KOPT-K1 (cell line): ENCODE data around the gene PLSCR4.
"Not testable (repeated sequence)": the region's sequence is repeated elsewhere in the genome, so short reads cannot be mapped to it uniquely, and the experiment has no call there.

Experiments used
- H3K27ac ChIP-seq: fragments of 200-600 bp; sonication (generic); 2 replicates; pipeline ENCODE4 v1.5.1; 2016; ENCODE audit warnings: antibody characterized with exemption, mild to moderate bottlenecking, low read depth, low read length; ENCODE audit not compliant: poor library complexity, severe bottlenecking
- H3K36me3 ChIP-seq: fragments of 200-600 bp; sonication (generic); 2 replicates; pipeline ENCODE4 v1.5.1; 2017; ENCODE audit warnings: antibody characterized with exemption, mild to moderate bottlenecking, low read length, moderate library complexity; ENCODE audit not compliant: insufficient read depth
- H3K9me3 ChIP-seq: fragments of 200-600 bp; sonication (generic); 2 replicates; pipeline ENCODE4 v1.5.1; 2017; ENCODE audit warnings: antibody characterized with exemption, low read length, mild to moderate bottlenecking; ENCODE audit not compliant: insufficient read depth, poor library complexity, severe bottlenecking

Gene PLSCR4

DNA sequence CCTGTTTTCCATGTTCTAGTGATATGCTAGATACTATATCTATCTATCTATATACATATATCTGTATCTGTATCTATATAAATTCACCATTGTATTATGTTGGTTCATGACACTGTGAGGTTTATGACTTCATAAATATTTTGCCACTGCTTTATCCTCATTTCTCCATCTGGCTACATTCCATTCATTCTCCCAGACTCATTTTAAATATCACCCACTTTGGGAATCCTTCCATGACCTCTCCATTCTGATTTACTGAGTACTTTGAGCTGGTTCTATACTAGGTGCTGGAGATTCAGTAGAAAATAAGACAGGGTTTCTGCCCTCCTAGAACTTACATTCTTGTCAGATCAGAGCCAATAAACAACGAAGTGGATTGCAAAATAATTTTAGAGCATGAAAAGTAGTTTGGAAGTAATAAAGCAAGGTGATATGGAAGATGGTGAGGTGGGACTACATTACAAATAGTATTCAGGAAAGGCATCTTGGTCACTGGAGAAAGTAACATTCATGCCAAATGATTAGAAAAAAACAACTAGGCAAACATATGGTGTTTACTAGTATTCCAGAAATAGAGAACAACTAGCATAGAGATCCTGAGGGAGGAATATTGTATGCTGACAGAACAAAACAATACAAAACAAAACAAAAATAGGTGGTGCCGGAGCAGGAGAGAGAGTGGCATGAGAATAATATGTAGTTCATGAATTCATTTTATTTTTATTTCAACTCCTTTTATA lies 11.6 kb upstream of the PLSCR4 start:
- H3K9me3 ChIP-seq, result no peaks in the 10 kb centered on the region

GRCh38 chr3:146259880-146260589 lies 9.1 kb upstream of the PLSCR4 start:
- H3K27ac ChIP-seq, result no peak overlapping the region
- H3K9me3 ChIP-seq, result no peaks in the 10 kb centered on the region
- H3K36me3 ChIP-seq, result no peaks in the 10 kb centered on the region

More for the DNA sequence above, 11.6 kb upstream of the PLSCR4 start:
- H3K27ac ChIP-seq, result no peak overlapping the region
- H3K36me3 ChIP-seq, result no peaks in the 10 kb centered on the region

DNA sequence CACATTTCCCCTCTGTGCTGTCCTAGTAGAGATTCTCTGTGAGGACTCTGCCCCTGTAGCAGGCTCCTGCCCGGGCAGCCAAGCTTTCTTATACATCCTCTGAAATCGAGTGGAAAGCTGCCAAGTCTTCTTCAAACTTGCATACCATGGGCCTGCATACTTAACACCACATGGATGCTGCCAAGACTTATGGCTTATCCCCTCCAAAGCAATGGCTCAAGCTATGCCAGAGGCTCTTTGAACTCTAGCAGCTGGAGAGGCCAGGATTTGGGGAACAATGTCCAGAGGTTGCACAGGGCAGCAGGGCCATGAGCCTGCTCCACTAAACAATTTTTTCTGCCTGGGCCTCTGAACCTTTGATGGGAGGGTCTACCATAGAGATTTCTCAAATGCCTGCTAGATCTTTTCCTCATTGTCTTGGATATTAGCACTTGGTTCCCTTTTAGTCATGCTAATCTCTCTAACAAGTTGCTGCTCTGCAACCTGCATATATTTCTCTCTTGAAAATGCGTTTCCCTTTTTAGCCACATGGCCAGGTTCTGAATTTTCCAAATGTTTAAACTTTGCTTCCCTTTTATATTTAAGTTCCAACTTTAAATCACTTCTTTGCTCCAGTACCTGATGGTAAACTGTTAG lies 6.1 kb upstream of the PLSCR4 start:
- no peak overlapping the region for H3K27ac ChIP-seq
- no peaks in the 10 kb centered on the region for H3K9me3 ChIP-seq
- no peaks in the 10 kb centered on the region for H3K36me3 ChIP-seq

DNA sequence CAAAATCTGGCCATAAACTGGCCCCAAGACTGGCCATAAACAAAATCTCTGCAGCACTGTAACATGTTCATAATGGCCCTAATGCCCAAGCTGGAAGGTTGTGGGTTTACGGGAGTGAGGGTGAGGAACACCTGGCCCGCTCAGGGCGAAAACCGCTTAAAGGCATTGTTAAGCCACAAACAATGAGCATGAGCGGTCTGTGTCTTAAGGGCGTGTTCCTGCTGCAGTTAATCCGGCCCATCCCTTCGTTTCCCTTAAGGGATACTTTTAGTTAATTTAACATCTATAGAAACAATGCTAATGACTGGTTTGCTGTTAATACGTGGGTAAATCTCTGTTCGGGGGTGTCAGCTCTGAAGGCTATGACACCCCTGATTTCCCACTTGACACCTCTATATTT lies 1.5 kb upstream of the PLSCR4 start:
- H3K27ac ChIP-seq, H3K9me3 ChIP-seq, H3K36me3 ChIP-seq: not testable (repeated sequence)

GRCh38 chr3:146249921-146250320 lies 984 bp downstream of the PLSCR4 start:
- H3K9me3 ChIP-seq, result no peaks in the 10 kb centered on the region
- H3K36me3 ChIP-seq, result no peaks in the 10 kb centered on the region
- H3K27ac ChIP-seq, result no peak overlapping the region

- H3K9me3 ChIP-seq, result no peaks in the 10 kb centered on the region
- H3K27ac ChIP-seq, result no peak overlapping the region
These were observed 3.0 kb downstream of the PLSCR4 start for GRCh38 chr3:146247911-146248310.

DNA sequence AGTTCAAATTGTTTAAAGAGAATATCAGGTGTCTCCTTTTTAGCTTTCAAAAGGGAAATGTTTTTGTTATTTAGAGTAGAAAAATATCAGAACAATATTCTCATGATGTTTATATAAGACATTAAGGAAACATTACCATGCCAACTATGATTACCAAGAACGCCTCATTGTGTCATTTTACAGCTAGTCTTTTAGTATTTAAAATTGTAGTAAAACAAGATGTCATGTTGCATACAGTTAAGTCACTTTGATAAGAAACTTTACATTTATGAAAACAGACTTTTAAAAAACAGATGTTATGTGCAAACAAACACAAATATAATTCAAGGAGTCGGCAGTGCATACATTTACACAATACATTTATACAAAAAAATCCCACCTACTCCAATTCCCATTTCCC lies 4.4 kb downstream of the PLSCR4 start:
- no peaks in the 10 kb centered on the region for H3K36me3 ChIP-seq
- no peak overlapping the region for H3K27ac ChIP-seq
- H3K9me3 ChIP-seq, result no peaks in the 10 kb centered on the region

More at GRCh38 chr3:146247911-146248310, 3.0 kb downstream of the PLSCR4 start:
- H3K36me3 ChIP-seq, result no peaks in the 10 kb centered on the region

DNA sequence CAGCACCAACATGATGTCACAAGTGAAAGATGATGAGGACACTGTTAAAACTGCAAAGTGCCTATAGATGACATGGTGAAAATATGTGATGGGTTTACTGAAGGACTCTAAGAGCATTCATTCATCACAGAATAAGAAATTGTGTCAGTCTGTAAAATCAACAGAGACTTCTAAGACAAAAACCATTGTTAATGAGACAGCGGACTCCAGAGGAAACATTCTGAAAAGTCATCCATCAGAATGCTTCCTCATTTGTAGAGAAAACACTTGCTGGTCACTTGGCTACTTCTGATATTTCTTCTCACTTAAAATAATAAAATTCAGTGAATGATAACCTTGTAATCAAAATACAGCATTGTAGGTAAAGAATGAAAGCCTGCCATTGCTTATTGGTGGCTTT lies 7.3 kb downstream of the PLSCR4 start:
- H3K9me3 ChIP-seq, result no peaks in the 10 kb centered on the region
- no peak overlapping the region for H3K27ac ChIP-seq
- H3K36me3 ChIP-seq, result no peaks in the 10 kb centered on the region

- Histone ChIP-seq H3K9me3 (no peaks in the 10 kb centered on the region), H3K27ac (no peak overlapping the region), H3K36me3 (no peaks in the 10 kb centered on the region)
These were observed 9.2 kb downstream of the PLSCR4 start for GRCh38 chr3:146241523-146242240.

GRCh38 chr3:146233487-146233886 lies 17.4 kb downstream of the PLSCR4 start:
- H3K9me3 ChIP-seq, result no peaks in the 10 kb centered on the region
- H3K27ac ChIP-seq, result no peak overlapping the region
- H3K36me3 ChIP-seq, result no peaks in the 10 kb centered on the region

GRCh38 chr3:146227486-146227885 lies 23.4 kb downstream of the PLSCR4 start:
- Histone ChIP-seq H3K27ac (no peak overlapping the region), H3K36me3 (no peaks in the 10 kb centered on the region), H3K9me3 (no peaks in the 10 kb centered on the region)

GRCh38 chr3:146226881-146227280 lies 24.0 kb downstream of the PLSCR4 start:
- no peaks in the 10 kb centered on the region for H3K9me3 ChIP-seq
- no peaks in the 10 kb centered on the region for H3K36me3 ChIP-seq
- no peak overlapping the region for H3K27ac ChIP-seq

DNA sequence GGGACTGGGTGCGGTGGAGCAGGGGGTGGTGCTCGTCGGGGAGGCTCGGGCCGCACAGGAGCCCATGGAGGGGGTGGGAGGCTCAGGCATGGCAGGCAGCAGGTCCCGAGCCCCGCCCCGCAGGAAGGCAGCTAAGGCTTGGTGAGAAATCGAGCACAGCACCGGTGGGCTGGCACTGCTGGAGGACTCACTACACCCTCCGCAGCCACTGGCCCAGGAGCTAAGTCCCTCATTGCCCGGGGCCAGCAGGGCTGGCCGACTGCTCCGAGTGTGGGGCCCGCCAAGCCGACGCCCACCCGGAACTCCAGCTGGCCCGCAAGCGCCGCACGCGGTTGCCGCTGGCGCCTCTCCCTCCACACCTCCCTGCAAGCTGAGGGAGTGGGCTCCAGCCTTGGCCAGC lies 25.4 kb downstream of the PLSCR4 start:
- not testable (repeated sequence) for H3K36me3 ChIP-seq, H3K27ac ChIP-seq, H3K9me3 ChIP-seq

GRCh38 chr3:146223401-146224373 lies 27.2 kb downstream of the PLSCR4 start:
- Histone ChIP-seq H3K9me3 (no peaks in the 10 kb centered on the region), H3K36me3 (no peaks in the 10 kb centered on the region), H3K27ac (no peak overlapping the region)
